ENCODE results near the gene PSMA2. TPM values are rescaled to one million over a fixed set of nuclear protein-coding genes. Genes with fewer than 3 reads are reported as not detected.

Gene PSMA2
- total RNA-seq, 4 donors from 2014 or later: 5.8 to 61.2 (median 28.6) TPM

- intact Hi-C loops (cut with DNase I; ENCODE audit: low total_unique reads): no loop called here
- H3K9me3 ChIP-seq: no peaks in the 10 kb centered on the region
- DNase-seq: no peak
- no peaks in the 10 kb centered on the region for H3K36me3 ChIP-seq
- H3K27me3 ChIP-seq: no peaks in the 10 kb centered on the region
- no peak overlapping the region for H3K27ac ChIP-seq
- in situ Hi-C loops (cut with MboI; ENCODE audit: low pct_ligation_motif_present in 1 of 4, low pct_unique_long_range_greater_than_20kb in 1 of 4, low sequenced_read_pairs in 3 of 4): no loop called here
- TF ChIP-seq CTCF (IDR thresholded peaks at IDR 0.05) (no peak), POLR2AphosphoS5 (IDR thresholded peaks at IDR 0.05) (no peak), EP300 (IDR thresholded peaks at IDR 0.05; ENCODE audit: low read depth) (no peak), POLR2A (IDR thresholded peaks at IDR 0.05) (no peak)
- peaks cover 0 to 1% (median 0%) of the 10 kb centered on the region in 4 donors for H3K4me1 ChIP-seq
- no peak overlapping the region for H3K4me3 ChIP-seq
These were observed 46.5 kb upstream of the PSMA2 start for GRCh38 chr7:42978496-42978895.

- no peak for DNase-seq
- in situ Hi-C loops (cut with MboI; ENCODE audit: low pct_ligation_motif_present in 1 of 4, low pct_unique_long_range_greater_than_20kb in 1 of 4, low sequenced_read_pairs in 3 of 4): no loop called here
- H3K27ac ChIP-seq: no peak overlapping the region
These were observed 44.4 kb upstream of the PSMA2 start for GRCh38 chr7:42976371-42976770.

GRCh38 chr7:42972699-42973500, 40.9 kb upstream of the PSMA2 start:
- Histone ChIP-seq H3K27ac (peak overlapping the region; percentile 46 to 64 (median 61)), H3K9me3 (no peaks in the 10 kb centered on the region), H3K36me3 (no peaks in the 10 kb centered on the region), H3K4me3 (no peak overlapping the region), H3K27me3 (no peaks in the 10 kb centered on the region), H3K4me1 (peaks cover 0 to 6% (median 0%) of the 10 kb centered on the region in 4 donors)
- intact Hi-C loops (cut with DNase I; ENCODE audit: low total_unique reads): no loop called here
- DNase-seq: peak; percentile 17
- TF ChIP-seq EP300 (IDR thresholded peaks at IDR 0.05; ENCODE audit: low read depth) (peak; percentile 71), CTCF (IDR thresholded peaks at IDR 0.05) (no peak), POLR2A (IDR thresholded peaks at IDR 0.05) (no peak), POLR2AphosphoS5 (IDR thresholded peaks at IDR 0.05) (peak; percentile 56 to 71 (median 64))
- 35 to 60% methylated on average over 1 to 5 of the region's 5 CpGs for WGBS, 2 donors (ENCODE audit: low coverage in 1 of 2)
- in situ Hi-C loops (cut with MboI; ENCODE audit: low pct_ligation_motif_present in 1 of 4, low pct_unique_long_range_greater_than_20kb in 1 of 4, low sequenced_read_pairs in 3 of 4): loop anchor here in 1 of 4 donors (25.0 kb wide), 1 partner anchor 289 kb away; no protein-coding TSS in a partner anchor

More at GRCh38 chr7:42976371-42976770, 44.4 kb upstream of the PSMA2 start:
- Histone ChIP-seq H3K36me3 (no peaks in the 10 kb centered on the region), H3K4me1 (peaks cover 0 to 6% (median 0%) of the 10 kb centered on the region in 4 donors), H3K4me3 (no peak overlapping the region), H3K9me3 (no peaks in the 10 kb centered on the region), H3K27me3 (no peaks in the 10 kb centered on the region)
- TF ChIP-seq EP300 (IDR thresholded peaks at IDR 0.05; ENCODE audit: low read depth) (no peak), CTCF (IDR thresholded peaks at IDR 0.05) (no peak), POLR2A (IDR thresholded peaks at IDR 0.05) (no peak), POLR2AphosphoS5 (IDR thresholded peaks at IDR 0.05) (no peak)
- intact Hi-C loops (cut with DNase I; ENCODE audit: low total_unique reads): no loop called here
- 80 to 86% methylated on average over 1 to 3 of the region's 3 CpGs for WGBS, 2 donors (ENCODE audit: low coverage in 1 of 2)

GRCh38 chr7:42967391-42967790, 35.4 kb upstream of the PSMA2 start:
- no peak for DNase-seq
- TF ChIP-seq EP300 (IDR thresholded peaks at IDR 0.05; ENCODE audit: low read depth): no peak
- no peak for TF ChIP-seq POLR2A (IDR thresholded peaks at IDR 0.05)
- no peak for TF ChIP-seq POLR2AphosphoS5 (IDR thresholded peaks at IDR 0.05)
- no peak for TF ChIP-seq CTCF (IDR thresholded peaks at IDR 0.05)
- Histone ChIP-seq H3K36me3 (no peaks in the 10 kb centered on the region), H3K4me1 (no peaks in the 10 kb centered on the region), H3K9me3 (no peaks in the 10 kb centered on the region), H3K27me3 (no peaks in the 10 kb centered on the region), H3K27ac (no peak overlapping the region), H3K4me3 (no peak overlapping the region)
- intact Hi-C loops (cut with DNase I; ENCODE audit: low total_unique reads) (no loop called here), in situ Hi-C loops (cut with MboI; ENCODE audit: low pct_ligation_motif_present in 1 of 4, low pct_unique_long_range_greater_than_20kb in 1 of 4, low sequenced_read_pairs in 3 of 4) (loop anchor here in 1 of 4 donors (25.0 kb wide), 1 partner anchor 295 kb away; no protein-coding TSS in a partner anchor)
- 55 to 69% methylated on average over 2 of the region's 2 CpGs for WGBS, 2 donors (ENCODE audit: low coverage in 1 of 2)
